ENCODE results near the gene LSP1. TPM values are rescaled to one million over a fixed set of nuclear protein-coding genes. Genes with fewer than 3 reads are reported as not detected.

Gene LSP1
- total RNA-seq, 4 donors from 2014 or later, result 12.3 to 69.6 (median 23.2) TPM

- in situ Hi-C loops (cut with MboI; ENCODE audit: low pct_ligation_motif_present in 1 of 4, low pct_unique_long_range_greater_than_20kb in 1 of 4, low sequenced_read_pairs in 3 of 4), result no loop called here
These were observed 25.0 kb upstream of the LSP1 start for GRCh38 chr11:1827931-1828330.

DNA sequence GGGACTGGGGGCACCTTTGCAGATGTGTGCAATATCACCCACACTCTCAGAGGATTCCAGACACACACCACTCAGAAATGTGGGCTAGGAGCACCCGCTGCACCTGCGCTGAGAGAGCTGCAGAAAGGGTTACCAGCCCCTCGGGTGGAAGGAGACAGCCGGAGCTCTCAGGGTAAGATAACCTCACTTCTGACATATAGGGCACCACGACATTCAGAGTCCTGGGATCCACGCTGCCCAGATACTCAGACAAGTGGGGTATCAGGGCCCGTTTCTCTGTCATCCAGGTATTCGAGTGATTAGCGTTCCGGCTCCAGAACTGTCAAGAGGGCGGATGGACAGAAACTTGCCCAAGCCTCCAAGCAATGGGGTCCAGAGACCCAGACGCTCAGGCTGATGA, 24.3 kb upstream of the LSP1 start:
- no peaks in the 10 kb centered on the region for H3K9me3 ChIP-seq
- intact Hi-C loops (cut with DNase I; ENCODE audit: low total_unique reads), result no loop called here
- H3K27ac ChIP-seq, result no peak overlapping the region
- H3K27me3 ChIP-seq, result peaks cover 6% of the 10 kb centered on the region
- WGBS, 2 donors (ENCODE audit: low coverage in 1 of 2), result 81% methylated on average over 11 of the region's 12 CpGs; no CpG with 5 or more reads in 1 of the 2 donors
- H3K36me3 ChIP-seq, result no peaks in the 10 kb centered on the region
- H3K4me1 ChIP-seq, result peaks cover 22 to 52% (median 45%) of the 10 kb centered on the region in 4 donors
- TF ChIP-seq EP300 (IDR thresholded peaks at IDR 0.05; ENCODE audit: low read depth) (no peak), POLR2AphosphoS5 (IDR thresholded peaks at IDR 0.05) (no peak), POLR2A (IDR thresholded peaks at IDR 0.05) (no peak), CTCF (IDR thresholded peaks at IDR 0.05) (no peak)
- no peak overlapping the region for H3K4me3 ChIP-seq
- in situ Hi-C loops (cut with MboI; ENCODE audit: low pct_ligation_motif_present in 1 of 4, low pct_unique_long_range_greater_than_20kb in 1 of 4, low sequenced_read_pairs in 3 of 4), result no loop called here
- DNase-seq, result no peak

More at GRCh38 chr11:1827931-1828330, 25.0 kb upstream of the LSP1 start:
- Histone ChIP-seq H3K4me3 (no peak overlapping the region), H3K9me3 (no peaks in the 10 kb centered on the region), H3K27me3 (peaks cover 6% of the 10 kb centered on the region), H3K36me3 (no peaks in the 10 kb centered on the region), H3K27ac (no peak overlapping the region), H3K4me1 (peaks cover 20 to 46% (median 40%) of the 10 kb centered on the region in 4 donors)
- no peak for DNase-seq
- WGBS, 2 donors (ENCODE audit: low coverage in 1 of 2), result 85 to 86% methylated on average over 13 to 19 of the region's 19 CpGs
- intact Hi-C loops (cut with DNase I; ENCODE audit: low total_unique reads), result no loop called here
- TF ChIP-seq POLR2A (IDR thresholded peaks at IDR 0.05) (no peak), EP300 (IDR thresholded peaks at IDR 0.05; ENCODE audit: low read depth) (no peak), CTCF (IDR thresholded peaks at IDR 0.05) (no peak), POLR2AphosphoS5 (IDR thresholded peaks at IDR 0.05) (no peak)

- in situ Hi-C loops (cut with MboI; ENCODE audit: low pct_ligation_motif_present in 1 of 4, low pct_unique_long_range_greater_than_20kb in 1 of 4, low sequenced_read_pairs in 3 of 4), result no loop called here
- Histone ChIP-seq H3K4me3 (no peak overlapping the region), H3K4me1 (peaks cover 22 to 57% (median 51%) of the 10 kb centered on the region in 4 donors), H3K9me3 (no peaks in the 10 kb centered on the region), H3K36me3 (no peaks in the 10 kb centered on the region), H3K27me3 (peaks cover 6% of the 10 kb centered on the region), H3K27ac (no peak overlapping the region)
- TF ChIP-seq CTCF (IDR thresholded peaks at IDR 0.05), result no peak
- TF ChIP-seq POLR2A (IDR thresholded peaks at IDR 0.05), result no peak
- no peak for TF ChIP-seq EP300 (IDR thresholded peaks at IDR 0.05; ENCODE audit: low read depth)
- TF ChIP-seq POLR2AphosphoS5 (IDR thresholded peaks at IDR 0.05), result no peak
- intact Hi-C loops (cut with DNase I; ENCODE audit: low total_unique reads), result no loop called here
- 20 to 74% methylated on average over 2 to 11 of the region's 11 CpGs for WGBS, 2 donors (ENCODE audit: low coverage in 1 of 2)
- no peak for DNase-seq
These were observed 23.7 kb upstream of the LSP1 start for GRCh38 chr11:1829039-1829820.

GRCh38 chr11:1830004-1830321, 22.9 kb upstream of the LSP1 start:
- peaks cover 29 to 65% (median 58%) of the 10 kb centered on the region in 4 donors for H3K4me1 ChIP-seq

More at GRCh38 chr11:1830004-1830321, 22.9 kb upstream of the LSP1 start:
- DNase-seq, result no peak
- 47% methylated on average over 2 of the region's 6 CpGs; no CpG with 5 or more reads in 1 of the 2 donors for WGBS, 2 donors (ENCODE audit: low coverage in 1 of 2)
- no peak for TF ChIP-seq EP300 (IDR thresholded peaks at IDR 0.05; ENCODE audit: low read depth)
- TF ChIP-seq POLR2AphosphoS5 (IDR thresholded peaks at IDR 0.05), result no peak
- no peak for TF ChIP-seq POLR2A (IDR thresholded peaks at IDR 0.05)
- TF ChIP-seq CTCF (IDR thresholded peaks at IDR 0.05), result no peak
- no peak overlapping the region for H3K4me3 ChIP-seq
- H3K27ac ChIP-seq, result no peak overlapping the region
- intact Hi-C loops (cut with DNase I; ENCODE audit: low total_unique reads), result loop anchor here (5.0 kb wide), 1 partner anchor 178 kb away; no protein-coding TSS in a partner anchor
- in situ Hi-C loops (cut with MboI; ENCODE audit: low pct_ligation_motif_present in 1 of 4, low pct_unique_long_range_greater_than_20kb in 1 of 4, low sequenced_read_pairs in 3 of 4), result no loop called here
- H3K27me3 ChIP-seq, result peaks cover 6% of the 10 kb centered on the region
- no peaks in the 10 kb centered on the region for H3K36me3 ChIP-seq
- H3K9me3 ChIP-seq, result no peaks in the 10 kb centered on the region

Data from transverse colon (tissue), 4 donors.